Mucosa of rectum (tissue), 2 donors: ENCODE results near the gene UXS1.
"Not testable (repeated sequence)": the region's sequence is repeated elsewhere in the genome, so short reads cannot be mapped to it uniquely, and the experiment has no call there.

Experiments
- H3K27ac ChIP-seq, 2 donors: one replicate each; pipeline ENCODE4 v1.7.0; 2013; ENCODE audit warnings: inconsistent platforms in 2 of 2, low read depth in 2 of 2, low read length in 2 of 2
- H3K27me3 ChIP-seq, 2 donors: one replicate each; pipeline ENCODE4 v1.7.0; 2013; ENCODE audit warnings: low read length in 2 of 2; ENCODE audit not compliant: control insufficient read depth in 2 of 2, insufficient read depth in 2 of 2
- H3K36me3 ChIP-seq, 2 donors: one replicate each; pipeline ENCODE4 v1.7.0; 2013; ENCODE audit warnings: low read length in 2 of 2; ENCODE audit not compliant: control insufficient read depth in 2 of 2, insufficient read depth in 2 of 2
- H3K4me1 ChIP-seq, 2 donors: one replicate each; pipeline ENCODE4 v1.7.0; 2013; ENCODE audit warnings: low read length in 2 of 2, mild to moderate bottlenecking in 1 of 2; ENCODE audit not compliant: control insufficient read depth in 2 of 2, insufficient read depth in 2 of 2
- H3K4me3 ChIP-seq, 2 donors: one replicate each; pipeline ENCODE4 v1.7.0; 2013; ENCODE audit warnings: low read length in 2 of 2
- H3K9ac ChIP-seq, 2 donors: one replicate each; pipeline ENCODE4 v1.7.0; 2013; ENCODE audit warnings: low read length in 2 of 2, low read depth in 1 of 2, mild to moderate bottlenecking in 1 of 2
- H3K9me3 ChIP-seq, 2 donors: one replicate each; pipeline ENCODE4 v1.7.0; 2013; ENCODE audit warnings: low read length in 2 of 2; ENCODE audit not compliant: control insufficient read depth in 2 of 2
- donor health status: healthy.
- donor health status: Normal muscosa, but diverticular disease.

UXS1 gene

DNA sequence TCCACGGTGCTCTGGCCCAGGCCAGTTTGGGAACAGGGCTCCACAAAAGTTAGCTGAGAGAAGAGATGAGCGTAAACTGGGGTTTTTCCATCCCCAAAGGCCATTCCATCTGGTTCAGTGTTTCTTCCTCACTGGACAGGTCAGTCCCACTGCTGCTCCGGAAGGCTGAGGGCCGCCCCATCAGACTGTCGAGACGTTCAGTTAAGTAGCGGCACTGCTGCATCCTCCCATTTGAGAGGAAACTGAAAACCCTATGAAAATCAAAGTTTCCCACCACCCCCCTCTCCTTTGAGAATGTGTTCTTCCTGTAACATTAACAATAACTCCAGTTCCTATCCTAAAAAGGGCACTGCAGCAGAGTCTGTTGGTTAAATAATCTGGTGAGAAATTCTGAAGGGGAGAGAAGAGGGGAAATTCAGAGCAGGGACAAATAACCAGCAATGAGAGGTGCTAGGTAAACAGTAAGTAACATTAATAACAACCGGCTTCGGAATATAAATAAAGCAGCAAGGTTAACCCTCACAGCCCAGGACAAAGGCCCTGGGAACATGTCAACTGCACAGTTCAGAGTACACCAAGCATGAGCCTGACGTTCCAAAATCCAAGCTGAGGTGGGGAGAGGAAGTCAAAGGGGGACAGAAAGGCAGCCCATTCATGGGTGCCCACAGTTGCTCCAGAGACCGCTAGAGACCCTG, 55.4 kb downstream of the UXS1 start:
- no peak overlapping the region for H3K4me3 ChIP-seq
- H3K36me3 ChIP-seq: no peaks in the 10 kb centered on the region
- H3K9ac ChIP-seq: peak overlapping the region in 1 of 2 donors; percentile 45
- no peaks in the 10 kb centered on the region for H3K9me3 ChIP-seq
- H3K27me3 ChIP-seq: no peaks in the 10 kb centered on the region
- peak overlapping the region; percentile 70 to 81 for H3K27ac ChIP-seq
- H3K4me1 ChIP-seq: peaks cover 13 to 17% of the 10 kb centered on the region in 2 donors

GRCh38 chr2:106137731-106138521, 56.2 kb downstream of the UXS1 start:
- H3K4me3 ChIP-seq: no peak overlapping the region
- peak overlapping the region; percentile 70 to 81 for H3K27ac ChIP-seq
- H3K36me3 ChIP-seq: no peaks in the 10 kb centered on the region
- H3K9ac ChIP-seq: peak overlapping the region in 1 of 2 donors; percentile 19
- H3K27me3 ChIP-seq: no peaks in the 10 kb centered on the region
- H3K9me3 ChIP-seq: no peaks in the 10 kb centered on the region
- H3K4me1 ChIP-seq: peaks cover 13 to 17% of the 10 kb centered on the region in 2 donors

GRCh38 chr2:106131192-106131591, 62.9 kb downstream of the UXS1 start:
- H3K4me3 ChIP-seq, H3K9me3 ChIP-seq, H3K27me3 ChIP-seq, H3K27ac ChIP-seq, H3K36me3 ChIP-seq, H3K9ac ChIP-seq: not testable (repeated sequence)
- peaks cover 7 to 17% of the 10 kb centered on the region in 2 donors for H3K4me1 ChIP-seq

GRCh38 chr2:106130251-106130998, 63.7 kb downstream of the UXS1 start:
- Histone ChIP-seq H3K4me3 (peak overlapping the region; percentile 52 to 61), H3K9ac (peak overlapping the region; percentile 68 to 72)

GRCh38 chr2:106129592-106129991, 64.5 kb downstream of the UXS1 start:
- Histone ChIP-seq H3K27me3 (no peaks in the 10 kb centered on the region), H3K36me3 (peaks cover 0 to 8% of the 10 kb centered on the region in 2 donors), H3K4me3 (no peak overlapping the region), H3K4me1 (peaks cover 7 to 17% of the 10 kb centered on the region in 2 donors), H3K27ac (no peak overlapping the region), H3K9me3 (no peaks in the 10 kb centered on the region), H3K9ac (no peak overlapping the region)

More at GRCh38 chr2:106130251-106130998, 63.7 kb downstream of the UXS1 start:
- H3K27me3 ChIP-seq: no peaks in the 10 kb centered on the region
- H3K27ac ChIP-seq: peak overlapping the region; percentile 86 to 90
- peaks cover 7 to 17% of the 10 kb centered on the region in 2 donors for H3K4me1 ChIP-seq
- H3K36me3 ChIP-seq: peaks cover 0 to 3% of the 10 kb centered on the region in 2 donors
- no peaks in the 10 kb centered on the region for H3K9me3 ChIP-seq

- Histone ChIP-seq H3K4me1 (peaks cover 7 to 17% of the 10 kb centered on the region in 2 donors), H3K27ac (no peak overlapping the region), H3K27me3 (no peaks in the 10 kb centered on the region), H3K9ac (no peak overlapping the region), H3K9me3 (no peaks in the 10 kb centered on the region), H3K36me3 (peaks cover 0 to 8% of the 10 kb centered on the region in 2 donors), H3K4me3 (no peak overlapping the region)
Observed at GRCh38 chr2:106129150-106129549, 65.0 kb downstream of the UXS1 start.

DNA sequence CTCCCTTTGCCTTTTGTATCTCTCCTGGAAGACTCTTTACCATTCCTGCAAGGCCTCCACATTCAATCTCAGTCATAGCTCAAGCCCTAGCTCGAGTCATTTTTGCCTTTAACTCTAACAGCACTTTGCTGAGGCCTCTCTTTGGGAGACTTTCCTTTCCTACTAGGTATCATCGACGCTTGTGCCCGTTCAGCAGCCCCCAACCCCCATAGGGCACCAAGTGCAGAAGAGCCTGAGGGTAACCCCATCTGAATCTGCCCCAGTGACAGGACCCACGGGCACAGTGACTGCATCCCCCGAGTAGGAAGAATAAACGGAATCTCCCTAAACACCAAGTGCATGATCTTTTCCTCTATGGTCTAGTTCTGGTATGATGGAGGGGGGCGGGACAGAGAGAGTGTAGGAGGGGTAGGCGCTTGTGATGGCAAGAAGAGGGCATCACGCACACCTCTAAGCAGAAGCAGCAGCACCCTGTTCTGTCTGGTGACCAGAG, 66.3 kb downstream of the UXS1 start:
- H3K9ac ChIP-seq: no peak overlapping the region
- no peaks in the 10 kb centered on the region for H3K27me3 ChIP-seq
- peaks cover 7 to 17% of the 10 kb centered on the region in 2 donors for H3K4me1 ChIP-seq
- no peaks in the 10 kb centered on the region for H3K9me3 ChIP-seq
- H3K36me3 ChIP-seq: peaks cover 1 to 11% of the 10 kb centered on the region in 2 donors
- H3K27ac ChIP-seq: peak overlapping the region; percentile 53 to 68
- H3K4me3 ChIP-seq: no peak overlapping the region

DNA sequence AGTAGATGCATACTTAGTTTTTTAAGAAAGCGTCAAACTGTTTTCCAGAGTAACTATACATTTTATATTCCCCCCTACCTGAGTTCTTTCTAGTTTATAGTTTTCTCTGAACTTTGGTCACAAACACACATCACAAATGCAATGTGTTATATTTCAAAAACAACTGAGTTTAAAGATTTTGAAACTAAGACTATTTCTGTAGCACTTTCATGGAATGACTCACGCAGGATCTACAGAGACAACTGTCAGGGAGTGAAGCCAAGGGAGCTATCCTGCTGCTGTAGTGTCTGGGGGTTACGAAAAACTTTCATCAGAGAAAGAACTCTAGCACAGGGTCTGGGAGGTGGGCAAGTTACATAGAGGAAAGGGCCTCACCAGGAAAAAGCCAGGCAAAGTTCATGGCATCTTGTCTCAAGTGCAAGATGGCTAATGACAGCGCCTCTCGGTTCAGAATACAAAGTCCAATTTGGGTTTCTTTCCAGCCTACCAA, 66.8 kb downstream of the UXS1 start:
- Histone ChIP-seq H3K4me3 (no peak overlapping the region), H3K4me1 (peaks cover 7 to 17% of the 10 kb centered on the region in 2 donors), H3K9me3 (no peaks in the 10 kb centered on the region), H3K27ac (peak overlapping the region; percentile 53 to 68), H3K27me3 (no peaks in the 10 kb centered on the region), H3K36me3 (peaks cover 2 to 14% of the 10 kb centered on the region in 2 donors), H3K9ac (no peak overlapping the region)

GRCh38 chr2:106126705-106127281, 67.3 kb downstream of the UXS1 start:
- no peaks in the 10 kb centered on the region for H3K27me3 ChIP-seq
- H3K27ac ChIP-seq: peak overlapping the region; percentile 53 to 68
- H3K9ac ChIP-seq: no peak overlapping the region
- peaks cover 7 to 17% of the 10 kb centered on the region in 2 donors for H3K4me1 ChIP-seq
- no peaks in the 10 kb centered on the region for H3K9me3 ChIP-seq
- no peak overlapping the region for H3K4me3 ChIP-seq
- peaks cover 7 to 19% of the 10 kb centered on the region in 2 donors for H3K36me3 ChIP-seq
